ENCODE results near the gene SPINT2. TPM values are rescaled to one million over a fixed set of nuclear protein-coding genes. Genes with fewer than 3 reads are reported as not detected.

Gene SPINT2
- total and polyA plus RNA-seq, 2 of the 13 experiments (the other 11 are each of a cell fraction or from before 2014, with no cell fraction given): 0.31 to 0.77 TPM

GRCh38 chr19:38291855-38292254, 27.5 kb downstream of the SPINT2 start:
- ATAC-seq (peak; percentile 54), DNase-seq (ENCODE audit: low spot score) (no peak), FAIRE-seq (no peak)
- Histone ChIP-seq H3K4me3 (replicated peaks in 1 of 3; ENCODE audit: insufficient read depth in 1 of 3, low read depth in 2 of 3, low read length in 3 of 3) (no peak overlapping the region), H2AFZ (ENCODE audit: low read length) (no peak overlapping the region), H3K4me2 (ENCODE audit: low read depth, low read length) (no peak overlapping the region), H3K36me3 (replicated peaks in 1 of 2; ENCODE audit: control insufficient read depth in 1 of 2, insufficient read depth in 2 of 2, low read length in 2 of 2) (no peaks in the 10 kb centered on the region), H3K9ac (ENCODE audit: insufficient read depth, low read depth, low read length) (no peak overlapping the region), H3K27ac (ENCODE audit: extremely low read length, insufficient read depth, low read length) (no peak overlapping the region), H4K20me1 (ENCODE audit: insufficient read depth, low read length) (no peaks in the 10 kb centered on the region), H3K27me3 (ENCODE audit: control insufficient read depth in 1 of 2, insufficient read depth in 2 of 2, low read length in 2 of 2) (peaks cover 3 to 30% of the 10 kb centered on the region in 2 experiments), H3K79me2 (ENCODE audit: insufficient read depth, low read length) (no peaks in the 10 kb centered on the region), H3K9me3 (ENCODE audit: low read length) (no peaks in the 10 kb centered on the region), H3K4me1 (ENCODE audit: insufficient read depth, low read length) (0 out of 2 replicates have a peak, but pooled peaks cover 5% of the 10 kb centered on the region)
- in situ Hi-C loops (cut with HindIII; ENCODE audit: extremely low pct_ligation_motif_present, low pct_unique_long_range_greater_than_20kb): no loop called here
- intact Hi-C loops (cut with micrococcal nuclease; ENCODE audit: unreplicated experiment): no loop called here
- WGBS (ENCODE audit: low lambda C conversion rate): 54% methylated on average over 11 of the region's 15 CpGs
- ChIA-PET POLR2A (no interaction called here), CTCF (ENCODE audit: low intra/inter-chr PET ratio, low total read pairs) (no interaction called here)
- TF ChIP-seq SMC3 (IDR thresholded peaks at IDR 0.05; ENCODE audit: low read length): peak; percentile 39; the same call in 1 of the 2 replicates
- 0 out of 2 replicates have a peak, but pooled peaks have one; percentile 32 for TF ChIP-seq ONECUT2 (CRISPR knock-in tag; IDR thresholded peaks at IDR 0.05)
- TF ChIP-seq STAG1 (CRISPR knock-in tag; IDR thresholded peaks at IDR 0.05): 0 out of 2 replicates have a peak, but pooled peaks have one; percentile 4
- TF ChIP-seq BHLHE40 (IDR thresholded peaks at IDR 0.05; ENCODE audit: low read length): no peak
- no TSS peak for BruUV-seq (replicated peaks)

- ChIA-PET CTCF (ENCODE audit: low intra/inter-chr PET ratio, low total read pairs) (no interaction called here), POLR2A (interaction anchor here (0.8 kb wide), 1 partner anchor 11 kb away, joined by 3 read pairs; the partner anchor contains the start of gene C19orf33)
- H4K20me1 ChIP-seq (ENCODE audit: insufficient read depth, low read length): no peaks in the 10 kb centered on the region
- intact Hi-C loops (cut with micrococcal nuclease; ENCODE audit: unreplicated experiment) (no loop called here), in situ Hi-C loops (cut with HindIII; ENCODE audit: extremely low pct_ligation_motif_present, low pct_unique_long_range_greater_than_20kb) (no loop called here)
- no peak for DNase-seq (ENCODE audit: low spot score)
- no TSS peak for BruUV-seq (replicated peaks)
- no peak overlapping the region for H2AFZ ChIP-seq (ENCODE audit: low read length)
- 63% methylated on average over 8 of the region's 9 CpGs for WGBS (ENCODE audit: low lambda C conversion rate)
- H3K9me3 ChIP-seq (ENCODE audit: low read length): no peaks in the 10 kb centered on the region
- ATAC-seq: no peak
- H3K27ac ChIP-seq (ENCODE audit: extremely low read length, insufficient read depth, low read length): no peak overlapping the region
- H3K4me1 ChIP-seq (ENCODE audit: insufficient read depth, low read length): peaks cover 7% of the 10 kb centered on the region
- H3K36me3 ChIP-seq (replicated peaks in 1 of 2; ENCODE audit: control insufficient read depth in 1 of 2, insufficient read depth in 2 of 2, low read length in 2 of 2): no peaks in the 10 kb centered on the region
- no peak for FAIRE-seq
- H3K79me2 ChIP-seq (ENCODE audit: insufficient read depth, low read length): no peaks in the 10 kb centered on the region
- no peak overlapping the region for H3K9ac ChIP-seq (ENCODE audit: insufficient read depth, low read depth, low read length)
- no peak overlapping the region for H3K4me2 ChIP-seq (ENCODE audit: low read depth, low read length)
- H3K4me3 ChIP-seq (replicated peaks in 1 of 3; ENCODE audit: insufficient read depth in 1 of 3, low read depth in 2 of 3, low read length in 3 of 3): no peak overlapping the region
- peaks cover 3 to 30% of the 10 kb centered on the region in 2 experiments; a peak in 4 of 5 replicates for H3K27me3 ChIP-seq (ENCODE audit: control insufficient read depth in 1 of 2, insufficient read depth in 2 of 2, low read length in 2 of 2)
- TF ChIP-seq MLX (CRISPR knock-in tag; IDR thresholded peaks at IDR 0.05): no peak
- TF ChIP-seq RERE (CRISPR knock-in tag; IDR thresholded peaks at IDR 0.05; ENCODE audit: low read depth): no peak
- no peak for TF ChIP-seq ATRX (CRISPR knock-in tag; IDR thresholded peaks at IDR 0.05; ENCODE audit: borderline replicate concordance)
- no peak for TF ChIP-seq ATM (IDR thresholded peaks at IDR 0.05; ENCODE audit: borderline replicate concordance)
- TF ChIP-seq YY1 (IDR thresholded peaks at IDR 0.05; ENCODE audit: insufficient read depth, insufficient replicate concordance, low read depth, low read length): no peak
- TF ChIP-seq FOXA1 (IDR thresholded peaks at IDR 0.05): no peak
- no peak for TF ChIP-seq FOXA1 (CRISPR knock-in tag; IDR thresholded peaks at IDR 0.05)
- TF ChIP-seq IRX3 (CRISPR knock-in tag; IDR thresholded peaks at IDR 0.05; ENCODE audit: borderline replicate concordance, low read depth): no peak
- TF ChIP-seq SPEN (CRISPR knock-in tag; IDR thresholded peaks at IDR 0.05; ENCODE audit: low read depth): no peak
- no peak for TF ChIP-seq ZNF839 (CRISPR knock-in tag; IDR thresholded peaks at IDR 0.05; ENCODE audit: borderline replicate concordance)
- TF ChIP-seq ZNF557 (CRISPR knock-in tag; IDR thresholded peaks at IDR 0.05): no peak
These were observed 28.9 kb downstream of the SPINT2 start for GRCh38 chr19:38293281-38293680.
